ENCODE data around the gene LAMA4.

DNA sequence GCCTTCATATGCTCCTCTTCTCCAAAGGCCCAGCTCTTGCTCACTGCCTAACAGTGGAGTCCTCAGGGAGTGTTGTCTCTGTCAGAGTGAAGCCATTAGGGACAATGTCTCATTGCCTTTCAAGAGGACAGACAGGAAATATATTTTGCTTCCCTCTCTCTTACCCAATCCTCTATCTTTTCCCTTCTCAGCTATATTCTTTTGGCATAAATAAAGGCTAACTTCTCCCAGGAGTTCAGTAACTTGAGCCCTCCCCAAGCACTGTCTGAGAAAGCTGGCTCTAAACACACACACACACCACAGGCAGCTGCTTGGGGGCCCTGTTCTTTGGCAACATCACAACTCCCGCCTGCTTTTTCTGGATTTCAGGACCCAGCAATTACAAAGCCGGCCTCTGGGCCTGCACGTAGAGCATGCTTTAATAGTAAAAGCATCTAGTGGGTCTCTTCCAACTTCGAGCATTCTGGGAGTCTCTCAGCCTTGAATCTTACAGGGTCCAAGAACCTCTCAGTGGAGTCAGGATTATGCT is 34.7 kb upstream of the LAMA4 start:
- TF ChIP-seq, protein P1, sequence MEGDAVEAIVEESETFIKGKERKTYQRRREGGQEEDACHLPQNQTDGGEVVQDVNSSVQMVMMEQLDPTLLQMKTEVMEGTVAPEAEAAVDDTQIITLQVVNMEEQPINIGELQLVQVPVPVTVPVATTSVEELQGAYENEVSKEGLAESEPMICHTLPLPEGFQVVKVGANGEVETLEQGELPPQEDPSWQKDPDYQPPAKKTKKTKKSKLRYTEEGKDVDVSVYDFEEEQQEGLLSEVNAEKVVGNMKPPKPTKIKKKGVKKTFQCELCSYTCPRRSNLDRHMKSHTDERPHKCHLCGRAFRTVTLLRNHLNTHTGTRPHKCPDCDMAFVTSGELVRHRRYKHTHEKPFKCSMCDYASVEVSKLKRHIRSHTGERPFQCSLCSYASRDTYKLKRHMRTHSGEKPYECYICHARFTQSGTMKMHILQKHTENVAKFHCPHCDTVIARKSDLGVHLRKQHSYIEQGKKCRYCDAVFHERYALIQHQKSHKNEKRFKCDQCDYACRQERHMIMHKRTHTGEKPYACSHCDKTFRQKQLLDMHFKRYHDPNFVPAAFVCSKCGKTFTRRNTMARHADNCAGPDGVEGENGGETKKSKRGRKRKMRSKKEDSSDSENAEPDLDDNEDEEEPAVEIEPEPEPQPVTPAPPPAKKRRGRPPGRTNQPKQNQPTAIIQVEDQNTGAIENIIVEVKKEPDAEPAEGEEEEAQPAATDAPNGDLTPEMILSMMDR (conservative IDR thresholded peaks at IDR 0.05): no peak
- no peak for TF ChIP-seq ZFX (IDR thresholded peaks at IDR 0.05)

Data from C4-2B (cell line).